Measurements from ENCODE around the gene NUDT22.

DNA sequence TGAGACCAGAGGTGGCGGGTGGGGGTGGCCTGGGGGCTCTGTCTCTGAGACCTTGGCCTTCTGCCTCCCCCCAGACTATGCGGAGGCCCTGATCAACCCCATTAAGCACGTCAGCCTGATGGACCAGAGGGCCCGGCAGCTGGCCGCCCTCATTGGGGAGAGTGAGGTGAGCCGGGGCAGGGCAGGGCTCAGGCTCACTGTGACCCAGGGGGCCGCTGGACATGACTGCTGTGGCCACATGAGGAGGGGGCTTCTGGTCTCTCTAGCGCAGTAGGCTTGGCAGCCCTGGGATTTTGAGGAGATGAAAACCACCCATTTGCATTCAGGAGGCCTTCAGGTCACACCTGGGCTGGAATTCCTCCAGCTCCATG lies 37.9 kb downstream of the NUDT22 start:
- TF ChIP-seq, protein P1, sequence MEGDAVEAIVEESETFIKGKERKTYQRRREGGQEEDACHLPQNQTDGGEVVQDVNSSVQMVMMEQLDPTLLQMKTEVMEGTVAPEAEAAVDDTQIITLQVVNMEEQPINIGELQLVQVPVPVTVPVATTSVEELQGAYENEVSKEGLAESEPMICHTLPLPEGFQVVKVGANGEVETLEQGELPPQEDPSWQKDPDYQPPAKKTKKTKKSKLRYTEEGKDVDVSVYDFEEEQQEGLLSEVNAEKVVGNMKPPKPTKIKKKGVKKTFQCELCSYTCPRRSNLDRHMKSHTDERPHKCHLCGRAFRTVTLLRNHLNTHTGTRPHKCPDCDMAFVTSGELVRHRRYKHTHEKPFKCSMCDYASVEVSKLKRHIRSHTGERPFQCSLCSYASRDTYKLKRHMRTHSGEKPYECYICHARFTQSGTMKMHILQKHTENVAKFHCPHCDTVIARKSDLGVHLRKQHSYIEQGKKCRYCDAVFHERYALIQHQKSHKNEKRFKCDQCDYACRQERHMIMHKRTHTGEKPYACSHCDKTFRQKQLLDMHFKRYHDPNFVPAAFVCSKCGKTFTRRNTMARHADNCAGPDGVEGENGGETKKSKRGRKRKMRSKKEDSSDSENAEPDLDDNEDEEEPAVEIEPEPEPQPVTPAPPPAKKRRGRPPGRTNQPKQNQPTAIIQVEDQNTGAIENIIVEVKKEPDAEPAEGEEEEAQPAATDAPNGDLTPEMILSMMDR (IDR thresholded peaks at IDR 0.05; ENCODE audit: low read depth, low read length), result no peak
- no peak for TF ChIP-seq POLR2A (IDR thresholded peaks at IDR 0.05; ENCODE audit: extremely low read depth, insufficient read length)
- TF ChIP-seq, protein P2, sequence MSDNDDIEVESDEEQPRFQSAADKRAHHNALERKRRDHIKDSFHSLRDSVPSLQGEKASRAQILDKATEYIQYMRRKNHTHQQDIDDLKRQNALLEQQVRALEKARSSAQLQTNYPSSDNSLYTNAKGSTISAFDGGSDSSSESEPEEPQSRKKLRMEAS (IDR thresholded peaks at IDR 0.05; ENCODE audit: low read depth, low read length), result no peak
